Right renal cortex interstitium (tissue), 3 donors: ENCODE data around the gene NLGN4X. TPM values are rescaled to one million over a fixed set of nuclear protein-coding genes. Genes with fewer than 3 reads are reported as not detected.
A peak's percentile ranks its signal among the peaks of the same experiment; 100 is the strongest.

Experiments used
- DNase-seq, 3 donors: peaks; one replicate each; pipeline ENCODE4 v3.0.0-alpha.2; 2013; ENCODE audit warnings: low read depth in 3 of 3, low spot score in 2 of 3
- polyA plus RNA-seq, 3 donors: library from polyadenylated mRNA; unstranded; fragments of 120-200 nt; gene quantifications; one replicate each; pipeline ENCODE4 v1.2.1, GENCODE V29; 2013; ENCODE audit not compliant: insufficient read length in 3 of 3

The NLGN4X gene
- polyA plus RNA-seq, 3 donors = 13.6 to 14.4 (median 13.7) TPM

DNA sequence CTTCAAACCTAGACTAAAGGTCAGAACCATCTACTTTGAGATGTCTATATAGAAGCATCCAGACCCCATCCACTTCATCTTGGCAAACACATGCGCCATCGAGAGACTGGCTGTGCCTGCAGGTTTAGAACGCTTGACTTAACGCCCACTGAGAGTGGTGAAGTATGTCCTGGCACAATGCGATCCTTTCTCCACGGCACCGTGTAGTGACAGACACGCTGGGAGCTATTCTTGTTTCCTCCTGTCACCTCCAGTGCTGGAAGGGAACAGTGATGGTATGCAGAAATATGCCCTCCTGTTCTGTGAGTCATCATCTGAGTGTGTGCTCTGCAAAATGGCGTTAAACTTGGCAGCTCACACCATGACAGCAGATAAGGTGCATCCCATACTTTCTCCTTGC is 330.2 kb downstream of the NLGN4X start:
- no peak for DNase-seq

DNA sequence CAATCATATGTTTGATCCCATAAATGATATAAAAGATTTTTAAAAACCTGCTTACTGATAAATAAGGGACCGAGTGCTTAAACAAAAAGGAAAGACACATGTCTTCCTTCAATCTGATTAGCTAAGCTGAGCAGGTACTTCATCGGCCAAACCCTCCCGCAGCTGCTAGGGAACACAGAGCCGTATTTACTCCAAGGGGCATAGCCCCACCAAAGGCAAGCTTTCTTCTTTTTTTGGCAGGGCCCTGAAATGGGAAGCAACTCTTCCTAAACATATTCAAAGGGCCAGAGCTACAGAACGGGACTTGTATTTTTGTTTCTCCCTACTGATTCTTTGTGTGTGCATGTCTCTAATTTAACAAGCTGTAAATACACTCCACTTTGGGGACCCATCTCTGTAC is 337.3 kb downstream of the NLGN4X start:
- no peak for DNase-seq

DNA sequence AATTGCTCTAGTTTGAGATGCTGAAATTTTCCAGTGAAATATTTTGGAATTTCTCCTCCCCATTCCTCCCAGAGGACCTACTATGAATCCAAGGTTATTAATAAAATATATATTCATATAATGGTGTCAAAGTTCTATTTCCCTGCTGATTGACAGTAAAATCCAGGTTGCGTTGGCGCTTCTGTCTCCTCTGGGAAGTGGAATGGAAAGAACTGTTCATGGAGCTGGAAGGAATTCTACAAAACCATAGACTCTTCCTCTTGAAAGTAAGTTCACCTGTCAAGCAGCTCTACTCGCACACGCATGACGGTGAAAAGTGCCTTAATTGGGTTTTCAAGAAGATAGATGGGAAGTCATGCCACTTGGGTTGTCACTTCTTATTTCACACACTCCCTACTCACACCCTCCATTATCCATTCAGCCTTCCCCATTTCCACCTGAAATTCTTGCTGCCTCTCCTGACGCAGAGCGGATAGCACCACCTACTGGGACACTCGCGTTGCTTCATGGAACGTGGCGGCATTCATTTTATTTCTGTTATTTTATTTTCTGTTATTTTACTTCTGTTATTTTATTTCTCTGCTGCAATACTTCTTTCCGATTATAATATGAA is 351.6 kb downstream of the NLGN4X start:
- DNase-seq = peak in 1 of 3 donors; percentile 2

DNA sequence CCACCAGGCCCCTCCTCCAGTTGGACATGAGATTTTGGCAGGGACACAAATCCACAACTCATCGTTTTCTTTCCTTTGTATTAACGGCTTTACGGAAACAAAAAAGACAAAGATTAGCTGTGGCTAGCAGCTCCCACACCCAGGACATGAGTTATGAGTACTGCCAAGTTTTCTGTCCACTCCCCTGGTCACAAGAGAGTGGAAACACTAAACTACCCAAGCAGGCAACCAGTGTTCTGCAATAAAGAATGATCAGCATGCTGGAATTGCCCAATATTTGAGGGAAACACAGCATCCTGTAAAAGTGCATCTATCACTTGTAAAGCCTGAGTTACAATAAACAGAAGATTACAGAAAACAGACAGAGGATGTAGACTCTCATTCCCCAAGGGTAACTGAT is 358.4 kb downstream of the NLGN4X start:
- no peak for DNase-seq

DNA sequence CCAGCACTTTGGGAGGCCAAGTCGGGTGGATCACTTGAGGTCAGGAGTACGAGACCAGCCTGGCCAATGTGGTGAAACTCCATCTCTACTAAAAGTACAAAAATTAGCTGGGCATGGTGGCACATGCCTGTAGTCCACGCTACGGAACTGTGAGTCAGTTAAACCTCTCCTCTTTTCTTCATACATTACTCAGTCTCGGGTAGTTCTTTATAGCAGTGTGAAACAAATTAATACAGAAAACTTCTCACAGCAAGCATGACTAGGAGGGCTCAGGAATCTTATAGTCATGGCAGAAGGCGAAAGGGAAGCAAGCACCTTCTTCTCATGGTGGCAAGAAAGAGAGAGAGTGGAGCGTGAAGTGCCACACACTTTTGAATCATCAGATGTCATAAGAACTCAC is 358.9 kb downstream of the NLGN4X start:
- DNase-seq = no peak

DNA sequence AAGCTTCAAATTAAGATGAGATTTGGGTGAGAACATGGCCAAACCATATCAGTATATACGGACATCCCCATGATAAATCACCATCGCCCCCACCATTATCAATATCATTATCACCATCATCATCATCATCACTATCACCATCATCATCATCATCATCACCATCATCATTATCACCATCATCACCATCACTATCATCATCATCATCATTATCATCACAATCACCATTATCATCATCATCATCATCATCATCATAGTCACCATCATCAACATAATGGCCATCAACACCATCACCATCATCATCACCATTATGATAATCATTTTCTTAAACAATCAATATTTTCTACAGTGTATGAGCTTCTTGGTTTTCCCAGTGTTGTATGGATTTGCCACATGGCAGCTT is 360.9 kb downstream of the NLGN4X start:
- no peak for DNase-seq

DNA sequence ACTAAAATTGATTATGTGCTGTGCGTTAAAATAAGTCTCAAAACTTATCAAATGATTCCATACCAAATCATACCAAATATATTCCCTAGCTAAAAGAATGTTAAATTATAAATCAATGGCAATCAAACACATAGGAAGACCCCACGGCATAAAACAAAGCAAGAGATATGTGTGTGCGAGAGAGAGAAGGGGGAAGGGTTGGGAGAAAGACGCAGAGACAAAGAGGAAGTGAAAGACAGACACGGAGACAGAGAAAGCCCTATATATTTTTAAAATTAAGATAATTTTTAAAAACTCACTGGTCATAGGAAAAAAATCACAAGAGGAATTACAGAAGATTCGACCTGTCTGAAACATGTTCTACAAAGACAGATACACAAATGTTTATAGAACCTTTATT is 371.4 kb downstream of the NLGN4X start:
- no peak for DNase-seq

DNA sequence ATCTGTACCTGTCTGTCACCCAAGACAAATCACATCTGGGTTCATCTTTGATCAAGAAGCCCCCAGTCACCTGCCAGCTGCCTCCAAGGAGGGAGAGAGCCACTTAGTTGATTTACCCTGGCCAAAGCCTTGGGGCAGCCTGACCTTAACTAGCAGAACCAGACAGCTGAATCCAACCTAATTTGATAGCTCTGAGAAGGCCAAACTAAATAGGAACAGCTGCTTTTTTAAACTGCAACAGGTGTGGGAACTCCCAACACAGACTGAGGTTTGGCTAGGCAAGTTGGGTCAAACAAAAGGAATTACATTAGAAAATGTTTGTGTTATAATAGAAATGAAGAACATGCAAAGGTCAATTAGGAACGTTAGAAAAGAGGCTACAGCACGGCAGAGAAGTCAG is 375.7 kb downstream of the NLGN4X start:
- DNase-seq = no peak

DNA sequence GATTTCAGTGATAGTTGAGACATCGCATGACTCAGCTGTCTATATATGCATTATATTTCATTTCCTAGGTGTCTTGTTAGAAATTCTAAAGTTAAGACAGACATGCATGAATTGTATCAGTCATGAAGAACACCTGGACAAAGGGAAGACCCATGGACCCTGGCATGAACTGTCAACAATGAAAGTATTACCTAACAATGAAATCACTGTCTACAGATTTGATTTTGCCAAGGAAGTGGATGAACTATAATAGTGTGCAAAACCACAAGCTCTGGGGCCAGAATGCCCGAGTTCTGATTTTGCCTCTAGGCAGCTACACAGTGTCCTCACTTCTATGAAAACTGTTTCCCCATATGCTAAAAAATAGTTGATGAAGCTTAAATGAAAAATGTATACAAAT is 386.1 kb downstream of the NLGN4X start:
- DNase-seq = no peak
